ENCODE measurements around the gene FCER1A. TPM values are rescaled to one million over a fixed set of nuclear protein-coding genes. Genes with fewer than 3 reads are reported as not detected.

Gene FCER1A
- not detected in 2 replicates for total RNA-seq

DNA sequence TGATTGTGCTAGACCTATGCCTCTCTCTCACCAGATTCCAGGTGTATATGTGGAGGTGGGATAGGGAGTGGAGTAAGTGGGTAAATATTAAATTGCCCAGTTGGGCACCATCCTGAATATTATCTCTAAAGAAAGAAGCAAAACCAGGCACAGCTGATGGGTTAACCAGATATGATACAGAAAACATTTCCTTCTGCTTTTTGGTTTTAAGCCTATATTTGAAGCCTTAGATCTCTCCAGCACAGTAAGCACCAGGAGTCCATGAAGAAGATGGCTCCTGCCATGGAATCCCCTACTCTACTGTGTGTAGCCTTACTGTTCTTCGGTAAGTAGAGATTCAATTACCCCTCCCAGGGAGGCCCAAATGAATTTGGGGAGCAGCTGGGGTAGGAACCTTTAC is at the start of gene FCER1A:
TSS of gene FCER1A (plus strand) at position 242 of the 400 bp plus-strand sequence. CDS start at position 271, 29 bp downstream.

Other genes with a start within 250 kb of the FCER1A start
- gene AIM2, start 225.6 kb upstream of the FCER1A start, total RNA-seq = not detected in 2 replicates
- 185 and 186 TPM in 2 replicates for gene CADM3, start 130.7 kb upstream of the FCER1A start, total RNA-seq
- 7.6 and 11.0 TPM in 2 replicates for gene ACKR1, start 97.5 kb upstream of the FCER1A start, total RNA-seq
- not detected in 2 replicates for gene OR10J4, start 129.9 kb downstream of the FCER1A start, total RNA-seq
- not detected in 2 replicates for gene OR10J1, start 137.4 kb downstream of the FCER1A start, total RNA-seq
- not detected in 2 replicates for gene OR10J5, start 233.7 kb downstream of the FCER1A start, total RNA-seq

Measured in cardiac ventricle fibroblast (primary cell).